Hepatocyte (in vitro differentiated cells): Measurements from ENCODE around the gene CTXN2. TPM values are rescaled to one million over a fixed set of nuclear protein-coding genes. Genes with fewer than 3 reads are reported as not detected.

Experiments used
- DNase-seq: peaks from one replicate; pipeline ENCODE4 v3.0.0-alpha.2; 2016; ENCODE audit warnings: low spot score
- H2AFZ ChIP-seq: fragments of 200-600 bp; sonication (generic); 2 replicates; pipeline ENCODE4 v1.6.0; 2016; ENCODE audit warnings: antibody characterized with exemption, mild to moderate bottlenecking
- H3K27ac ChIP-seq: fragments of 200-600 bp; sonication (generic); 2 replicates; pipeline ENCODE4 v1.5.1; 2016; ENCODE audit warnings: mild to moderate bottlenecking
- H3K27me3 ChIP-seq: fragments of 200-600 bp; sonication (generic); 2 replicates; pipeline ENCODE4 v1.6.1; 2016
- H3K36me3 ChIP-seq: fragments of 200-600 bp; sonication (generic); replicated peaks from 2 replicates; pipeline ENCODE4 v1.5.1; 2016; ENCODE audit warnings: low read depth; ENCODE audit not compliant: insufficient read depth
- H3K4me1 ChIP-seq: fragments of 200-600 bp; sonication (generic); 2 replicates; pipeline ENCODE4 v1.5.1; 2016; ENCODE audit warnings: mild to moderate bottlenecking, moderate library complexity; ENCODE audit not compliant: insufficient read depth
- H3K4me2 ChIP-seq: fragments of 200-600 bp; sonication (generic); 2 replicates; pipeline ENCODE4 v1.6.0; 2016
- H3K4me3 ChIP-seq: fragments of 200-600 bp; sonication (generic); 2 replicates; pipeline ENCODE4 v1.5.1; 2016; ENCODE audit warnings: mild to moderate bottlenecking
- H3K79me2 ChIP-seq: fragments of 200-600 bp; sonication (generic); 2 replicates; pipeline ENCODE4 v1.6.0; 2017; ENCODE audit warnings: mild to moderate bottlenecking
- H3K9me2 ChIP-seq: fragments of 200-600 bp; sonication (generic); replicated peaks from 2 replicates; pipeline ENCODE4 v1.6.0; 2017; ENCODE audit warnings: mild to moderate bottlenecking; ENCODE audit not compliant: insufficient read depth
- H3K9me3 ChIP-seq: fragments of 200-600 bp; sonication (generic); 2 replicates; pipeline ENCODE4 v1.5.1; 2016; ENCODE audit warnings: low read depth, mild to moderate bottlenecking
- H4K20me1 ChIP-seq: fragments of 200-600 bp; sonication (generic); 2 replicates; pipeline ENCODE4 v1.6.0; 2016; ENCODE audit warnings: mild to moderate bottlenecking; ENCODE audit not compliant: insufficient read depth, poor library complexity, severe bottlenecking
- EZH2 ChIP-seq: fragments of 200-600 bp; sonication (generic); IDR thresholded peaks from 2 replicates; pipeline ENCODE4 v1.6.1; 2016; ENCODE audit warnings: antibody characterized with exemption, mild to moderate bottlenecking, borderline replicate concordance
- EZH2phosphoT487 ChIP-seq: fragments of 200-600 bp; sonication (generic); IDR thresholded peaks from one replicate; pipeline ENCODE4 v1.6.1; 2018; ENCODE audit warnings: antibody characterized with exemption, mild to moderate bottlenecking, low read depth, moderate library complexity; ENCODE audit not compliant: unreplicated experiment, severe bottlenecking
- WGBS: methylation state at CpG from one replicate; pipeline ENCODE4 v1.1.6; 2016; ENCODE audit warnings: low lambda C conversion rate; ENCODE audit errors: missing lambda C conversion rate; 5-methylcytosine and 5-hydroxymethylcytosine counted together
- polyA plus RNA-seq: library from polyadenylated mRNA; unstranded; fragments of >200 nt; fragmentation: Nextera tagmentation; extraction: Ambion mirVana; gene quantifications from 2 replicates; pipeline ENCODE4 v1.2.1, GENCODE V29; 2016
- total RNA-seq: library from RNA; depleted of rRNA; stranded (reverse); fragments of >200 nt; gene quantifications from 2 replicates; pipeline ENCODE4 v1.2.3, GENCODE V29; 2014
- TF ChIP-seq, protein P1 (sequence below): fragments of 200-600 bp; sonication (generic); IDR thresholded peaks from 2 replicates; pipeline ENCODE4 v1.5.1; 2016; ENCODE audit warnings: antibody characterized with exemption, mild to moderate bottlenecking; ENCODE audit not compliant: poor library complexity

The CTXN2 gene
- total and polyA plus RNA-seq, 2 experiments from 2014 or later: not detected

DNA sequence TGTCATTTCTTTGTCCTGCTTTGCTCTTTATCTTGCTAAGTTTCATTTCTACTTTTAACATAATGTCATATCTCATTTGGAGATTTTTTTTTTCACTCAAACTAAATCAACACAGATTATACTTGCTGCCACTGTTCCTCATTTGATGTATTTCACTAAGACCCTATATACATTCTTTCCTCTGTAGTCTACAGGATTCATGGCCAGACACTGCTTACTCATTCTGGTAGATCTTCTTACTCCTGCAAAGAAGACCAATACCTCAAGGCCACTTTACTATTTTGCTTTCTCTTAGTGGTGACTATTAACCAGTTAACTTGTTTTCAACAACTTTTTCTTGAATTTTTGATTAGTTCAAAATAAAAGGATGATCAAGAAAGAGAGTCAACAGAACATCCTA is 44.1 kb upstream of the CTXN2 start:
- H3K27ac ChIP-seq: no peak overlapping the region
- no peak overlapping the region for H3K4me2 ChIP-seq
- H3K4me1 ChIP-seq: no peaks in the 10 kb centered on the region
- TF ChIP-seq EZH2: no peak
- no peak for DNase-seq
- no peaks in the 10 kb centered on the region for H3K9me3 ChIP-seq
- H3K9me2 ChIP-seq: no peaks in the 10 kb centered on the region
- no peaks in the 10 kb centered on the region for H3K27me3 ChIP-seq
- no peak overlapping the region for H2AFZ ChIP-seq
- H3K36me3 ChIP-seq: no peaks in the 10 kb centered on the region
- no peaks in the 10 kb centered on the region for H3K79me2 ChIP-seq
- no peaks in the 10 kb centered on the region for H4K20me1 ChIP-seq
- no peak overlapping the region for H3K4me3 ChIP-seq

GRCh38 chr15:48149858-48150257 is 41.6 kb upstream of the CTXN2 start:
- Histone ChIP-seq H3K79me2 (no peaks in the 10 kb centered on the region), H3K4me2 (no peak overlapping the region), H3K27me3 (no peaks in the 10 kb centered on the region), H3K4me1 (no peaks in the 10 kb centered on the region), H3K9me3 (no peaks in the 10 kb centered on the region), H3K4me3 (no peak overlapping the region), H3K9me2 (no peaks in the 10 kb centered on the region), H3K36me3 (no peaks in the 10 kb centered on the region), H2AFZ (no peak overlapping the region), H3K27ac (no peak overlapping the region), H4K20me1 (no peaks in the 10 kb centered on the region)
- no peak for DNase-seq
- WGBS: 91% methylated on average over 4 of the region's 4 CpGs
- TF ChIP-seq EZH2phosphoT487: no peak

GRCh38 chr15:48153526-48153925 is 37.9 kb upstream of the CTXN2 start:
- 96% methylated on average over 2 of the region's 2 CpGs for WGBS
- no peak for DNase-seq
- Histone ChIP-seq H2AFZ (no peak overlapping the region), H4K20me1 (no peaks in the 10 kb centered on the region), H3K36me3 (no peaks in the 10 kb centered on the region), H3K27ac (no peak overlapping the region), H3K9me2 (no peaks in the 10 kb centered on the region), H3K4me3 (no peak overlapping the region), H3K9me3 (no peaks in the 10 kb centered on the region), H3K27me3 (no peaks in the 10 kb centered on the region), H3K4me1 (no peaks in the 10 kb centered on the region), H3K79me2 (no peaks in the 10 kb centered on the region), H3K4me2 (no peak overlapping the region)
- TF ChIP-seq, protein P1, sequence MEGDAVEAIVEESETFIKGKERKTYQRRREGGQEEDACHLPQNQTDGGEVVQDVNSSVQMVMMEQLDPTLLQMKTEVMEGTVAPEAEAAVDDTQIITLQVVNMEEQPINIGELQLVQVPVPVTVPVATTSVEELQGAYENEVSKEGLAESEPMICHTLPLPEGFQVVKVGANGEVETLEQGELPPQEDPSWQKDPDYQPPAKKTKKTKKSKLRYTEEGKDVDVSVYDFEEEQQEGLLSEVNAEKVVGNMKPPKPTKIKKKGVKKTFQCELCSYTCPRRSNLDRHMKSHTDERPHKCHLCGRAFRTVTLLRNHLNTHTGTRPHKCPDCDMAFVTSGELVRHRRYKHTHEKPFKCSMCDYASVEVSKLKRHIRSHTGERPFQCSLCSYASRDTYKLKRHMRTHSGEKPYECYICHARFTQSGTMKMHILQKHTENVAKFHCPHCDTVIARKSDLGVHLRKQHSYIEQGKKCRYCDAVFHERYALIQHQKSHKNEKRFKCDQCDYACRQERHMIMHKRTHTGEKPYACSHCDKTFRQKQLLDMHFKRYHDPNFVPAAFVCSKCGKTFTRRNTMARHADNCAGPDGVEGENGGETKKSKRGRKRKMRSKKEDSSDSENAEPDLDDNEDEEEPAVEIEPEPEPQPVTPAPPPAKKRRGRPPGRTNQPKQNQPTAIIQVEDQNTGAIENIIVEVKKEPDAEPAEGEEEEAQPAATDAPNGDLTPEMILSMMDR: no peak
- no peak for TF ChIP-seq EZH2

- Histone ChIP-seq H2AFZ (no peak overlapping the region), H3K27me3 (no peaks in the 10 kb centered on the region), H3K79me2 (peaks cover 38% of the 10 kb centered on the region), H3K27ac (no peak overlapping the region), H3K9me2 (no peaks in the 10 kb centered on the region), H3K36me3 (no peaks in the 10 kb centered on the region), H3K4me3 (no peak overlapping the region), H3K4me2 (no peak overlapping the region), H3K9me3 (no peaks in the 10 kb centered on the region), H4K20me1 (no peaks in the 10 kb centered on the region), H3K4me1 (no peaks in the 10 kb centered on the region)
- no peak for TF ChIP-seq EZH2phosphoT487
- no peak for TF ChIP-seq EZH2
- TF ChIP-seq, protein P1: no peak
- no peak for DNase-seq
- 59% methylated on average over 3 of the region's 3 CpGs for WGBS
Measured at GRCh38 chr15:48168616-48169015, 22.8 kb upstream of the CTXN2 start.

- 84% methylated on average over 1 of the region's 1 CpG for WGBS
- no peaks in the 10 kb centered on the region for H3K9me3 ChIP-seq
- H3K79me2 ChIP-seq: peaks cover 54% of the 10 kb centered on the region
- H3K27me3 ChIP-seq: no peaks in the 10 kb centered on the region
- no peak for DNase-seq
- TF ChIP-seq EZH2phosphoT487: no peak
- TF ChIP-seq, protein P1: no peak
- TF ChIP-seq EZH2: no peak
- H2AFZ ChIP-seq: no peak overlapping the region
- H3K9me2 ChIP-seq: no peaks in the 10 kb centered on the region
- H3K4me3 ChIP-seq: no peak overlapping the region
- H3K4me2 ChIP-seq: no peak overlapping the region
- no peaks in the 10 kb centered on the region for H3K4me1 ChIP-seq
- H3K36me3 ChIP-seq: no peaks in the 10 kb centered on the region
- no peaks in the 10 kb centered on the region for H4K20me1 ChIP-seq
- H3K27ac ChIP-seq: no peak overlapping the region
Measured at GRCh38 chr15:48170981-48171380, 20.5 kb upstream of the CTXN2 start.
